ENCODE results near the gene APLP1.
A peak's percentile ranks its signal among the peaks of the same experiment; 100 is the strongest.

APLP1 gene

GRCh38 chr19:35847911-35848310 lies 20.5 kb upstream of the APLP1 start:
- no peak for DNase-seq (ENCODE audit: low read depth)
- H3K4me3 ChIP-seq (ENCODE audit: low read length): no peak overlapping the region
- no peak for TF ChIP-seq CTCF (conservative IDR thresholded peaks at IDR 0.05; ENCODE audit: low read depth, low read length)

- TF ChIP-seq CTCF (conservative IDR thresholded peaks at IDR 0.05; ENCODE audit: low read depth, low read length): no peak
Observed at GRCh38 chr19:35848486-35848885, 19.9 kb upstream of the APLP1 start.

GRCh38 chr19:35848919-35849505 lies 19.4 kb upstream of the APLP1 start:
- no peak overlapping the region for H3K4me3 ChIP-seq (ENCODE audit: low read length)
- TF ChIP-seq CTCF (conservative IDR thresholded peaks at IDR 0.05; ENCODE audit: low read depth, low read length): no peak
- no peak for DNase-seq (ENCODE audit: low read depth)

More at GRCh38 chr19:35848486-35848885, 19.9 kb upstream of the APLP1 start:
- no peak overlapping the region for H3K4me3 ChIP-seq (ENCODE audit: low read length)
- no peak for DNase-seq (ENCODE audit: low read depth)

GRCh38 chr19:35851213-35852028 lies 17.0 kb upstream of the APLP1 start:
- TF ChIP-seq CTCF (conservative IDR thresholded peaks at IDR 0.05; ENCODE audit: low read depth, low read length): peak; percentile 33
- no peak for DNase-seq (ENCODE audit: low read depth)
- no peak overlapping the region for H3K4me3 ChIP-seq (ENCODE audit: low read length)

- no peak for TF ChIP-seq CTCF (conservative IDR thresholded peaks at IDR 0.05; ENCODE audit: low read depth, low read length)
- H3K4me3 ChIP-seq (ENCODE audit: low read length): no peak within 1 kb of the TSS
- no peak for DNase-seq (ENCODE audit: low read depth)
Observed at GRCh38 chr19:35852029-35852780, 16.2 kb upstream of the APLP1 start, which contains the start of gene NPHS1. NPHS1 (minus strand) TSS chr19:35852504; CDS start chr19:35851837, 667 bp downstream.

GRCh38 chr19:35853038-35853756 lies 15.2 kb upstream of the APLP1 start:
- DNase-seq (ENCODE audit: low read depth): no peak
- no peak overlapping the region for H3K4me3 ChIP-seq (ENCODE audit: low read length)
- no peak for TF ChIP-seq CTCF (conservative IDR thresholded peaks at IDR 0.05; ENCODE audit: low read depth, low read length)

Data from retinal pigment epithelial cell (primary cell).